Neural progenitor cell (in vitro differentiated cells): Measurements from ENCODE around the gene INS.

Experiments
- CTCF ChIP-seq: fragments of 200-600 bp; sonication (generic); IDR thresholded peaks from 2 replicates; pipeline ENCODE4 v1.5.1; 2017; ENCODE audit warnings: antibody characterized with exemption, mild to moderate bottlenecking
- EZH2 ChIP-seq: fragments of 200-600 bp; sonication (generic); IDR thresholded peaks from 2 replicates; pipeline ENCODE4 v1.6.1; 2017; ENCODE audit warnings: antibody characterized with exemption, mild to moderate bottlenecking, moderate library complexity
- EZH2phosphoT487 ChIP-seq: fragments of 200-600 bp; sonication (generic); IDR thresholded peaks from 2 replicates; pipeline ENCODE4 v1.6.1; 2017; ENCODE audit warnings: antibody characterized with exemption

DNA sequence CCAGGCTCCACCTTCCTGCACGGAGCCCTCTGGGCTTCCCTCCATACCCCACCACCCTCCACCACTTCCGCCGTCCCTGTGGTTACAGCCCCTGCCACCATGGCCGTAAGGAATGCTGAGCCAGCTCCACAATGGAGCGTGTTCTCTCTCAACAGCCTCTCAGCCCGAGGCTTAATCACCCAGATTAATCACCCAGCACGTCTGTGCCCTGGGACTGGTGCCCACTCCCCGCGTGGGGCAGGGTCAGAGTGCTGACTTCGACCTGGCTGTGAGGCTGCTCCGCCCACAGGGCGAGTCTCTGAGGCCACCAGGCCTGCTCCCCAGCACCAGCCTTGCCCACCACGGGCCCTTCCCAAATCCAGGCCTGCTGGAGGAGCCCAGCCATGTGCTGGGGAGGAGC lies 14.7 kb upstream of the INS start:
- TF ChIP-seq CTCF (no peak), EZH2 (no peak), EZH2phosphoT487 (no peak)
